Endometrium (tissue), 2 donors: ENCODE results near the gene KCNA2.

ENCODE experiments used
- FAIRE-seq: peaks from 2 replicates; lab custom pipeline; 2012; peaks lifted over from hg19 to GRCh38; lab: Jason Lieb, UNC
- donor health status: control.
- donor health status: control.

KCNA2 gene

GRCh38 chr1:110628323-110629105, 22.4 kb upstream of the KCNA2 start:
- no peak for FAIRE-seq

- no peak for FAIRE-seq
Measured at GRCh38 chr1:110627764-110628163, 21.6 kb upstream of the KCNA2 start.

GRCh38 chr1:110626889-110627288, 20.7 kb upstream of the KCNA2 start:
- FAIRE-seq: no peak

GRCh38 chr1:110620686-110621085, 14.5 kb upstream of the KCNA2 start:
- no peak for FAIRE-seq

- FAIRE-seq: no peak
Measured at GRCh38 chr1:110620250-110620615, 14.1 kb upstream of the KCNA2 start.

- peak; percentile 8 for FAIRE-seq
Measured at GRCh38 chr1:110619412-110620249, 13.5 kb upstream of the KCNA2 start.

GRCh38 chr1:110618668-110619067, 12.5 kb upstream of the KCNA2 start:
- no peak for FAIRE-seq

- FAIRE-seq: no peak
Measured at GRCh38 chr1:110617589-110617988, 11.4 kb upstream of the KCNA2 start.

GRCh38 chr1:110617116-110617515, 11.0 kb upstream of the KCNA2 start:
- FAIRE-seq: no peak

GRCh38 chr1:110616587-110616986, 10.4 kb upstream of the KCNA2 start:
- FAIRE-seq: no peak

- no peak for FAIRE-seq
Measured at GRCh38 chr1:110615548-110616130, 9.5 kb upstream of the KCNA2 start.

- FAIRE-seq: no peak
Measured at GRCh38 chr1:110612060-110612745, 6.0 kb upstream of the KCNA2 start.

GRCh38 chr1:110610696-110611286, 4.6 kb upstream of the KCNA2 start:
- FAIRE-seq: no peak

GRCh38 chr1:110610084-110610483, 3.9 kb upstream of the KCNA2 start:
- FAIRE-seq: no peak

- no peak for FAIRE-seq
Measured at GRCh38 chr1:110608247-110608646, 2.1 kb upstream of the KCNA2 start.

GRCh38 chr1:110607536-110608230, 1.5 kb upstream of the KCNA2 start:
- FAIRE-seq: no peak

- no peak for FAIRE-seq
Measured at GRCh38 chr1:110606657-110607535, 738 bp upstream of the KCNA2 start.

- FAIRE-seq: no peak
Measured at GRCh38 chr1:110605446-110605845, 712 bp downstream of the KCNA2 start.

- no peak for FAIRE-seq
Measured at GRCh38 chr1:110604586-110605148, 1.5 kb downstream of the KCNA2 start.

GRCh38 chr1:110603058-110603457, 3.1 kb downstream of the KCNA2 start:
- FAIRE-seq: no peak
